ENCODE data around the gene PNPLA7.
A peak's percentile ranks its signal among the peaks of the same experiment; 100 is the strongest.
"Not testable (repeated sequence)": the region's sequence is repeated elsewhere in the genome, so short reads cannot be mapped to it uniquely, and the experiment has no call there.

PNPLA7 gene

DNA sequence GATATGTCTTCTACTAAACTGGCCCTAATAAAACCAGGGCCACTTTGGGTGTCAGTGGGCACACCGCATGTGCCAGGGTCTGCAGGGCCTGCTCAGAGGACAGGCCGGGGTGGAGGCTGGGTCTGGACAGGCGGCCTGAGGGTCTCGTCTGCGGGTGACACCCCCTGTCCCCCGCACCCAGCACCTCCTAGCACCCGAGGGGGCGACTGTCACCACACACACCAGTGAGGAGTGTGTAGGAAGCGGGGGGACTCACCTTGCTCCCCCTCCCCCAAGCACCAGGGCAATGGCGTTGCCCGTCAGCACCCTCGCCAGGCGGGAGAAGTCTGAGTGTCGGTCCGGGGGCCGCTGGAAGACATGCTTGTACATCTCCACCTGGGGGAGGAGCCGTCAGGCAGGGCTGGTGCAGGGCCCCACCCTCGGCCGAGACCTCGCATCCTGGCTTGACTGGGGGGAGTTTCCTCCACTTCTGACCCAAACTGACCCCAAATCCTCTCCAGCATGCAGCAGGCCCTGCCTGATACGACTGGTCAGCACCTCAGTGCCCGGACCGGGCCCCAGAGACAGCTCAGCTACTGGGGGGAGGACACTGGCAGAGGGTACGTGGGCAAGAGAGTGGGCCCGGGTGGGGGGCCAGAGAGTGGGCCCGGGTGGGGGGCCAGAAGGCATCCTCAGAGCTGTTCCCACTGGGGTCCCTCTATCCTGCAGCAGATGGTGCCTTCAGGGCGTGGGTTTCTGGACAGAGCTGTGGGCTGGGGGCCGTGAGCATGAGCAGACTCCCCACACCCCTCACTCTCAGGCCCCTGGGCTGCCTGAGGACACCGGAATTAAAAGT lies 72.2 kb downstream of the PNPLA7 start:
- no peak for DNase-seq

- DNase-seq: no peak
Observed at GRCh38 chr9:137476856-137477255, 73.3 kb downstream of the PNPLA7 start.

DNA sequence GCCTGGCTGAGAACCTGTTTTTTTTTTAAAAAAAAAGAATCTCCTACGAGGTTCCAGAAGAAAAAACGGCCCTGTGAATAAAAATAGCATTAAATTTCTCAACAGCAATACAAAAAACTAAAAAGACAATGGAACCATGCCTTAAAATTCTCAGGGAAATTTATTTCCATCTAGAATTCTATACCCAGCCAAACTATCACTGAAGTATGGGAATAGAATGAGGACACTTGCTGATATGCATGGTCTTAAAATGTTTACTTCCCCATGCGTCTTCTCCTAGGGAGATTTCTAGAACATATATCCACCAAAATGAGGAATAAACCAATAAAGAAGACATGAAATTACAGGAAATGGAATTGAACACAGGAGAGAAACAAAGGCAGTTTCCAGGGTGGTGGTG lies 74.5 kb downstream of the PNPLA7 start:
- no peak for DNase-seq

GRCh38 chr9:137474271-137474670 lies 75.9 kb downstream of the PNPLA7 start:
- no peak for DNase-seq

GRCh38 chr9:137470785-137471184 lies 79.4 kb downstream of the PNPLA7 start:
- no peak for DNase-seq

DNA sequence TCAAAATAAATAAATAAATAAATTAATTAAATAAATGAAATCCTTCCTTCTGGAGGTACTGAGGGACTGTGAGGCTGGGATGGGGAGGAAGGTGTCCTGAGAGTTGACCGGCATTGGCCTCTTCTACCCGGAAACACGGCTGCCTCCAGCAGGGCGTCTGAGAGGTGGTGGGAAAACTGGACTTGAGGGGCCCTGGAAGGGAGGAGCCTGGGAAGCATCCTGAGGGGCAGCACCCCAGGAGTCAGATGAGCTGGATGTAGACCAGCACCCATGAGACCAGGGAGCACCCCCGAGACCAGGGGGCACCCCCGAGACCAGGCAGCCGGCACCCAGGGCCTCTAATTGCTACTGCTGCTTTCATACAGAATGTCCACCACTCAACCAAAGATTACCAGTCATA lies 82.3 kb downstream of the PNPLA7 start:
- DNase-seq: no peak

- no peak for DNase-seq
Observed at GRCh38 chr9:137467161-137467581, 83.0 kb downstream of the PNPLA7 start.

DNA sequence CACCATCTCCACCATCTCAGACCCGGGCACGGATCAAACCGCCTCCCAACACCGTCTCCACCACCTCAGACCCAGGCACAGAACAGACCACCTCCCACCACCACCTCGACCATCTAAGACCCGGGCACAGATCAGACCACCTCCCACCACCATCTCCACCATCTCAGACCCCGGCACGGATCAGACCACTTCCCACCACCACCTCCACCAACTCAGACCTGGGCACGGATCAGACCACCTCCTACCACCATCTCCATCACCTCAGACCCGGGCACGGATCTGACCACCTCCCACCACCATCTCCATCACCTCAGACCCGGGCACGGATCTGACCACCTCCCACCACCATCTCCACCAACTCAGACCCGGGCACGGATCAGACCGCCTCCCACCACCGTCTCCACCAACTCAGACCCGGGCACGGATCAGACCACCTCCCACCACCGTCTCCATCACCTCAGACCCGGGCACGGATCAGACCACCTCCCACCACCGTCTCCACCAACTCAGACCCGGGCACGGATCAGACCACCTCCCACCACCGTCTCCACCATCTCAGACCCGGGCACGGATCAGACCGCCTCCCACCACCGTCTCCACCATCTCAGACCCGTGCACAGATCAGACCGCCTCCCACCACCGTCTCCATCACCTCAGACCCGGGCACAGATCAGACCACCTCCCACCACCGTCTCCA lies 83.7 kb downstream of the PNPLA7 start:
- not testable (repeated sequence) for DNase-seq

DNA sequence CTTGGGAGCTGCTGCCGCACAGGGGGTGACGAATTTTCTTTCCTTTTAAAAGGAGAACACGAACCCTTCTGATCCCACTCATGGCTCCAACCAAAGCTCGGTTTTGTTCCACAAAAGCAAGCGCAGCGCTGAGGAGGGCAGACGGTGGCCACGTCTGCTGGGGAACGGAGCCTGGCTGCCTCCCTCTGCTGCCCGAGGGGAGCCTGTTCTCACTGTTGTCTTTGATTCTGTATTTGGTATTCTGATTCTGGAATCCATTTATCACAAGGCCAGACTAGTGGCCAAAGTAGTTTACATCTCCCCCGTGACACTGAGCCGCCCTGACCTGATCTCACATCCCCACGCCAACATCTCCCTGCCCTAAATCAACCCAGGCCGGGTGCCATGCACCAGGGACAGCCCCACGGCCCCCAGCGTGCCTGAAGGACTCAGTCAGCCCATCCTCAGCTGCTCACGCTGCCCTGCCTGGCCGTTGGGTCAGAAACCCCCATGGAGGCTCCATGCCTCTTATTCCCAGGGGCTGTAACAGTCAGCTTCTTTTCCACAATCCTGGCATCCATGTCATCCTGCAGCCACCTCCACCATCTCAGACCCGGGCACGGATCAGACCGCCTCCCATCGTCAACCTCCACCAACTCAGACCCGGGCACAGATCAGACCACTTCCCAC lies 84.3 kb downstream of the PNPLA7 start:
- no peak for DNase-seq

DNA sequence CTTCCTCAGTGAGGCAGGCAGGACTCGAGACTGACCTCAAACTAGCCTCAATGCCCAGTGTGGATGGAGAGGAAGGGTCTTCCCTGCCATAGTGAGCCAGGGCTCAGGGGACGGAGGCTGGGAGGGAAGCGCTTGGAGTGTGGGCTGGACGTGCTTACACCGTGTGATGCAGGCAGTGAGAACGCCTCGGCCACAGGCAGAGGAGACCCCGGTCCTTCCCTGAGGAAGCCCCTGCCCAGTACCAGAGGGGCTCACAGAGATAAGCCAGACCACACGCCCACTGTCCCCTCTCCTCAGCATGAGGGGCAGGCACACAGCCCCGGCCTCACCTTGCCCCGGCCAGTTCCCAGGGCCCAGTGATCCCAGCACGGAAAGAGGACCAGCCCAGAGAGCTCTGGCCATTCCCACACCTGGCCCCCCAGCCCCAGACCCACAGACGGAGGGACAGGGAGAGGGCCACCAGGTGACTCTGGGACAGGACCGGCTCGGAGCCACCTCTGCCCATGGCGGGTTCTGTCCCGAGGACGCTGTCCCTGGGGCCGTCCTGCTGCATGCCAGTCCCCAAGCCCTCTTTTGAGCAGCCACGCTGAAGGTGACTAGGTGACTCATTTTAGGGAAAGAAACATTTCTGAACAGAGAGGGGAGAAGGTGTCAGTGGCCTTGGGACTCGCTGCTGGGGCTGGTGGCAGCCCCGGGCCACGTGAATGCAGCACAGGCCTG lies 85.0 kb downstream of the PNPLA7 start:
- no peak for DNase-seq

DNA sequence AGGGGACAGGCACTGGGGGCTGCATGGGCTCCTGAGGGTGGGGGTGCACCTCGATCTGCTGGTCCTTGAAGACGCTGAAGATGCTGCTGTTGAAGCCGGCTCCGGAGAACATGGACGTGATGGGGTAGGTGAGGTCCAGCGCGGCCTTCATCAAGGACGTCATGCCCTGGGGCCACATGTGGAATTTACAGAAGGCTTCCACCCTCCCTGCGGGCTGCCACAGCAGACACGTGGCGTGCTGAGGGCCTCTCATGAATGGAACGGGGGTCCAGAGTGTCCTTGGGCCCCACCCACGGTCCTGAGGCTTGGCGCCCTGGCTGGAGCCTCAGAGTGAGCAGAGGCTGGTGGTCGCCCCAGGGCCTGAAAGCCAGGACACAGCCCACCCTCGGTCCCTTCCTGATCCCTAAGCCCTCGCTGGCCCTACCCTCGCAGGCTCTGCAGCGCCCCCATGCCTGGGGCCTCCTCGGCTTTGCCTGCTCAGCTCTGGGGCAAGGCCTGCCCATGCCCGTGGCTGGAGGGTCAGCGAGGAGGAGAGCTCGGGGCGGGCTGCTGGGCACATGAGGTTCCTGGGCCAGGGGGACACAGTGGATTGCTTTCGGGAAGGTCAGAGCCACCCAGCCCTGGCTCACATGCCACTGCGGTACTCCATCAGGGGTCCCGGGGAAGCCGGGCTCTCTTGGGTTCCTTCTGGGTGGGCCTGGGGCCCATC lies 85.8 kb downstream of the PNPLA7 start:
- no peak for DNase-seq

DNA sequence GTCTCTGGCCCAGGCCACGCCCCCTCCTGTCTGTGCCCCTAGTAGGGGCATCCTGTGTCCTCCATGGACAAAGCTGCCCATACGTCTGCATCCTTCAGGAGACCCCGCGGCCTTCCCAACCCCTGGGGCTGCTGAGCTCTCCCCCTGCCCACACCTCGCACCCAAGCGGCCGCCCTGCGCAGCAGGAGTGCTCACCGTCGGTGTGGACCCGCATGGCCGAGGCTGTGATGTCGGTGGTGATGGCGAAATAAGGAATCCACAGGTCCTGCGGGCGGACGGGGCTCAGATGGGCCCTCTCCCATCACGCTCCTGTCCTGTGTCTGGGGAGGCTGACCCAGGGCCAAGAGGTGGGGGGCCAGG lies 86.3 kb downstream of the PNPLA7 start:
- DNase-seq: no peak

DNA sequence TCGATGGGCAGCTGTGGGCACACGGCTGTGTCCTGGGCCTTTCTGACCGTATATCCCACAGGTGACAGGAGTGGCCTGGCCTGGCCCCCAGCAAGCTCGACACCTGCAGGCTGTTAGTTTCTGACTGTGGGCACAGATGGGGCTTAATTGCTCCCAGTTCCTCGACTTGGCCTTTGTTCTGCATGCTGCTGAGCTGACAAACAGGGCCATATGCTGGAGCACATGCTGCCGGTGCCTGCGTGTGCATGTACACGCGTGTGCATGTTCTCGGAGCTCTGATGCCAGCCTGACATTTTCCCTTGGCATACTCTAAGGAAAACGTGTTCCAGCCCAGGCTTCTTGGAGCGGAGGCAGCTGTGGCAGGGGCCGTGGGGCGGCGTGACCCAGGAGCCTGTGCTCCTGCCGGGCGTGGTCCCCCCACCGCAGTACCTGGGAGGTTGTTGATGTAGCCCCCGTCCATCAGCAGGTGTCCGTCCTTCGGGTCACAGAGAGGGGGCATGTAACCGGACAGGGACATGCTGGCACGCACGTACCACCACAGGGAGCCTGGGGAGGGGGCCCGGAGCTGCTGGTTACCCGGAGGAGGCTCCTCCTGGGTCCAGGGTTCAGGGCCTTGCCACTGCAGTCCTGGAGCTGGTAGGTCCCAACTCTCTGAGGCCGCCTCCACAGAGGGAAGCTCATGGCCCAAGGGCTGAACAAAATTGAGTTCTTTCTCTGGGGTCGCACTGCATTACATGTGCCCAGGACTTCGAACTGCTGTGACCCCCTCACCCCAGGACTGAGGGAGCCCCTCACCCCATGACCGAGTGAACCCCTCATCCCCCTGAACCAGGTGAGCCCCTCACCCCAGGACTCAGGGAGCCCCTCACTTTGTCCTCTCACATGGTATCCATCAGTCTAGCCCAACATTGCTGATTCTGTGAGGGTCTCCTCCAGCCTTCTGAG lies 86.9 kb downstream of the PNPLA7 start:
- DNase-seq: no peak

DNA sequence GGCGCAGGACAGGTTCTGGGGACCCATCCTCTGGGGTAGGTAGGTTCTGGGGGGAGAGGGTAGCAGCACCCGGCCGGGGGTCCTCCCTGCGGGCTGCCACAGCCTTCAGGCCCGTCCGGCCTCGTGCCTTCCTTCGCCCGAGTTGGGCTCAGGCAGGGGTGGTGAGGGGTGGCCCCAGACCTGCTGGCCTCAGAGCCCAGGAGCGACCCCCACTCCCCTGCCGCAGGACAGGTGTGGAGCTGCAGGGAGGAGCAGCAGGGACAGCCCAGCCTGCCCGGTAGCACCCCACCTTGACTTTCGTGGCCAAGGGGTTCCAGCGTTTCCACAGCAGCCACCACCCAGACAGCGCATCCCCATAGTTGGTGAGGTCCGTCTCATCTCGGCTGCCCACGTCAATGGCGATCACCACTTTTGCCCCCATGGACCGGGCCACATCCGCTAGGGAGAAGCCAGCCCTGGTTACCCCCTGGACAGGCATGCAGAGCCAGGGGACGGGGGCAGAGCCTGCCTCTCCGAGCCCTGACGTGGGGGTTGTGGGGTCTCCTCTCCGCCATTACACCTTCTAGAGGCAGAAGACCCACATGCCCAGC lies 87.7 kb downstream of the PNPLA7 start:
- no peak for DNase-seq

- DNase-seq: peak; percentile 69
Observed at GRCh38 chr9:137461663-137462395, 88.4 kb downstream of the PNPLA7 start.

DNA sequence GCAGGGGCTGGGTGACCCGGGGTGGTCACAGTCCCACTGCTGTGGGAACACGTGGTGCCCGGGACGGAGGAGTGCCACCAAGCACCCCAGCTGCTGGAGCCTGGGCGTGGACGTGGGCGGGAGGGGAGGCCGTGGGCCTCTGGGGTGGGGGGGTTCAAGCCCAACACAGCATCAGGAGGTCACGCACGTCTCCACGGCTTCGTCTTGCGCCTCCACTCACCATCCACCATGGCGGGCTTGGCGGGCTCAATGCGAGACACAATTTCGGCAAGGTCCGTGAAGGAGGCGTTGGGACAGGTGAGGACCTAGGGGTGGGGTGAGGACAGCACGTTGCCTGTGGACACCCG lies 88.9 kb downstream of the PNPLA7 start:
- no peak for DNase-seq

DNA sequence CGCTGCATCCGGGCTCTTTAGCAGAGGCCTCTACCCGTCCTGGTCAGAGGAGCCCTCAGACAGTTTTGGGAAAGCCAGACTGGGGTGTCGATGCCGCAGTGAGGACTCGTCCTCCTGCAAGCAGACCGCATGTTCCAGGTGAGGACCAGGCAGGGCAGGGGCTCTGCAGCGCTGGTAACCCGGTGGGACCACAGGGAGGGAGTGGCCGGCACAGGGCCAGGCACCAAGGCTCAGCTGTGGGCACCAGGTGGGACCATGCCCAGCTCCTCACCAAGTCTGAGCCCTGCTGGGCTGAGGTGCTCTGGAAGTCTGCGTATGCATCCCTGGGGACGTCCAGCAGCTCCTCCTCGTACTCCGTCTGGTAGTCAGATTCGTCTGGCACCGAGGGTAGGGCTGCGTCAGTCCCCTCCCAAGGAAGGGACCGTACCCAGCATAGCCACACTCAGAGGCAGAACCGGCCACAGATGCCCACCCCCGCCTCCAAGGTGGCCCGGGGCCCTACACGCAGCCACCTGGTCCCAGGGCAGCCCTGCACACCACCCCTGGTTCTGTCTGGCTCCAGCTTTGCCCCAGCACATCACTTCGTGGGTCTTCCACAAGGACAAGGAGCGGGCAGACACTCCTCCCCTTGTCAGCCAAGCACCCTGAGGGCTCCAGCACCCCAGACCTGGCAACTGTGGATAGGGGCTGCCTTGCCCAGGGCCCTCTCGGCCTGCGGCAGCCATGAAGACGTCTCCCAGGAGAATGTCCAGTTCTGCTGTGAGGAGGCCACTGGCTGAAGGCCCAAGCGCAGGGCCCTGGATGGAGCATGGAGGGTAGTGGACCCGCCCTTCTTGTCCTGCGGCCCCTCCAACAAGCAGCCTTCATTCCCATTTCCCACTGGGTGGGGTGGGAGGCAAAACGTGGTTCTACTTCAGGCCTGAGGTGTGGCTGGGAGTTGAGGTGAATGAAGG lies 89.6 kb downstream of the PNPLA7 start:
- DNase-seq: no peak

GRCh38 chr9:137459601-137460362 lies 90.4 kb downstream of the PNPLA7 start:
- no peak for DNase-seq
